GM12878 (cell line): Measurements from ENCODE around the gene SLC52A3. TPM values are rescaled to one million over a fixed set of nuclear protein-coding genes. Genes with fewer than 3 reads are reported as not detected.

Source experiments
- ATAC-seq: fragments of 200-7000 bp; cut with Tn5 transposase; 3 replicates; pipeline ENCODE4 v1.9.1; 2020; ENCODE audit warnings: mild to moderate bottlenecking, moderate library complexity
- BruUV-seq: library from RNA; stranded (reverse); fragments of 400-500 nt; replicated peaks from 2 replicates; lab custom pipeline; 2021; lab: Mats Ljungman, UMichigan
- CTCF ChIA-PET: fragments of 300-600 bp; sonication (Branson Sonifier 250); formaldehyde crosslinking; extraction: SDS; loops from one replicate; lab custom pipeline; 2021; ENCODE audit warnings: inconsistent platforms; lab: Yijun Ruan, JAX
- POLR2A ChIA-PET: fragments of 350-600 bp; formaldehyde crosslinking; extraction: SDS; loops from one replicate; lab custom pipeline; 2021; ENCODE audit warnings: inconsistent platforms; lab: Charles Lee
- RAD21 ChIA-PET: fragments of 300-600 bp; sonication (Branson Sonifier 250); formaldehyde crosslinking; loops from one replicate; lab custom pipeline; 2023; ENCODE audit warnings: antibody characterized with exemption; ENCODE audit not compliant: unreplicated experiment; lab: Charles Lee
- SMC1A ChIA-PET: fragments of 300-600 bp; sonication (Branson Sonifier 250); formaldehyde crosslinking; loops from one replicate; lab custom pipeline; 2023; ENCODE audit not compliant: unreplicated experiment, uncharacterized antibody; lab: Charles Lee
- DNase-seq: peaks from one replicate; pipeline ENCODE4 v3.0.0-alpha.2; 2011; ENCODE audit warnings: low read depth, low spot score
- FAIRE-seq: peaks from 3 replicates; lab custom pipeline; 2011; peaks lifted over from hg19 to GRCh38; lab: Jason Lieb, UNC
- H2AFZ ChIP-seq: 2 replicates; pipeline ENCODE4 v1.6.0; 2011; ENCODE audit warnings: low read depth, low read length, control low read depth; ENCODE audit not compliant: control insufficient read depth
- H3K27ac ChIP-seq: 2 replicates; pipeline ENCODE4 v1.5.1; 2011; ENCODE audit warnings: control low read depth; ENCODE audit not compliant: control insufficient read depth, insufficient read depth
- H3K27me3 ChIP-seq, 2 experiments: replicated peaks in 1 of 2; 2 replicates each; pipeline versions ENCODE4 v1.6.0 to v1.6.1; 2011; ENCODE audit warnings: low read length in 1 of 2; ENCODE audit not compliant: control insufficient read depth in 2 of 2, insufficient read depth in 2 of 2
- H3K36me3 ChIP-seq, 2 experiments: 2 replicates each; pipeline ENCODE4 v1.5.1; 2011; ENCODE audit warnings: low read length in 1 of 2; ENCODE audit not compliant: control insufficient read depth in 2 of 2, insufficient read depth in 2 of 2
- H3K4me1 ChIP-seq: 2 replicates; pipeline ENCODE4 v1.6.1; 2011; ENCODE audit warnings: mild to moderate bottlenecking, low read length, moderate library complexity, mixed read lengths; ENCODE audit not compliant: control insufficient read depth, insufficient read depth
- H3K4me2 ChIP-seq: 2 replicates; pipeline ENCODE4 v1.6.0; 2011; ENCODE audit warnings: control low read depth; ENCODE audit not compliant: control insufficient read depth, insufficient read depth
- H3K4me3 ChIP-seq: fragments of 200-600 bp; sonication (generic); 2 replicates; pipeline ENCODE4 v1.5.1; 2016
- H3K79me2 ChIP-seq: 2 replicates; pipeline ENCODE4 v1.6.0; 2011; ENCODE audit warnings: low read length; ENCODE audit not compliant: control insufficient read depth, insufficient read depth
- H3K9ac ChIP-seq: 2 replicates; pipeline ENCODE4 v1.8.0; 2011; ENCODE audit warnings: low read length, control low read depth, mixed read lengths; ENCODE audit not compliant: control insufficient read depth, insufficient read depth
- H3K9me3 ChIP-seq: replicated peaks from 3 replicates; pipeline ENCODE4 v1.5.1; 2011; ENCODE audit warnings: mild to moderate bottlenecking, low read length; ENCODE audit not compliant: control insufficient read depth, insufficient read depth
- H4K20me1 ChIP-seq: 2 replicates; pipeline ENCODE4 v1.6.0; 2011; ENCODE audit not compliant: control insufficient read depth, insufficient read depth
- BACH1 ChIP-seq: fragments of 450-650 bp; IDR thresholded peaks from 2 replicates; pipeline ENCODE4 v1.6.1; 2017; ENCODE audit warnings: mild to moderate bottlenecking, borderline replicate concordance
- BCL11A ChIP-seq: IDR thresholded peaks from 2 replicates; pipeline ENCODE4 v1.6.1; 2011; ENCODE audit warnings: low read depth, low read length
- CHD4 ChIP-seq: fragments of 200-600 bp; sonication (generic); IDR thresholded peaks from 2 replicates; pipeline ENCODE4 v1.6.1; 2016; ENCODE audit warnings: mild to moderate bottlenecking
- CREB1 ChIP-seq: IDR thresholded peaks from 2 replicates; pipeline ENCODE4 v1.6.1; 2012; ENCODE audit warnings: low read depth, mild to moderate bottlenecking, inconsistent platforms
- MEF2A ChIP-seq: IDR thresholded peaks from 2 replicates; pipeline ENCODE4 v1.6.1; 2011; ENCODE audit warnings: low read depth, mild to moderate bottlenecking, low read length, moderate library complexity; ENCODE audit not compliant: insufficient read depth
- NFIC ChIP-seq: IDR thresholded peaks from 2 replicates; pipeline ENCODE4 v1.6.1; 2012; ENCODE audit warnings: low read depth, mild to moderate bottlenecking, inconsistent platforms, low read length, moderate library complexity
- SMARCA5 ChIP-seq: fragments of 450-650 bp; IDR thresholded peaks from 2 replicates; pipeline ENCODE4 v1.6.1; 2017; ENCODE audit warnings: mild to moderate bottlenecking
- TCF7 ChIP-seq: IDR thresholded peaks from 2 replicates; pipeline ENCODE4 v1.6.1; 2014; ENCODE audit warnings: antibody characterized with exemption, borderline replicate concordance
- WGBS: methylation state at CpG from one replicate; pipeline ENCODE4 v1.1.6; 2016; ENCODE audit warnings: low lambda C conversion rate; ENCODE audit not compliant: insufficient replicate concordance, insufficient coverage; ENCODE audit errors: missing lambda C conversion rate; 5-methylcytosine and 5-hydroxymethylcytosine counted together
- in situ Hi-C: fragments of 300-500 bp; cut with MboI; formaldehyde crosslinking; loops from 9 replicates; pipeline ENCODE4 v1.14.3; 2018; ENCODE audit warnings: mixed read lengths
- intact Hi-C: fragments of 100-400 bp; cut with micrococcal nuclease; formaldehyde crosslinking; loops from one replicate; pipeline ENCODE4 v1.14.2; 2022; ENCODE audit not compliant: unreplicated experiment
- polyA plus RNA-seq, 11 experiments: library from polyadenylated mRNA; depleted of rRNA in 4 of 11; unstranded in 6 of 11; stranded (reverse) in 5 of 11; fragments of >200 nt; fragmentation: Nextera tagmentation in 4 of 11; fragmentation: Illumina TruSeq in 1 of 11; extraction: Ambion mirVana in 4 of 11; extraction: Trizol in 1 of 11; gene quantifications; 1 replicate in 1 of 11; 2 replicates in 10 of 11; pipeline versions ENCODE4 v1.2.1 to v1.2.3, GENCODE V29; 2011 to 2016; ENCODE audit warnings: inconsistent platforms in 2 of 11, missing spikeins in 2 of 11, low read depth in 1 of 11
- total RNA-seq, 4 experiments: library from RNA; depleted of rRNA in 3 of 4; stranded (reverse); fragments of >200 nt in 3 of 4; fragmentation: Illumina TruSeq in 1 of 4; extraction: Trizol in 1 of 4; gene quantifications; 2 replicates each; pipeline versions ENCODE4 v1.2.1 to v1.2.3, GENCODE V29; 2013 to 2021
- TF ChIP-seq, protein P1 (sequence below): fragments of 450-650 bp; IDR thresholded peaks from 2 replicates; pipeline ENCODE4 v1.6.1; 2018; ENCODE audit warnings: borderline replicate concordance, mild to moderate bottlenecking; ENCODE audit not compliant: partially characterized antibody
- TF ChIP-seq, protein P2 (sequence below): fragments of 450-650 bp; IDR thresholded peaks from 2 replicates; pipeline ENCODE4 v1.6.1; 2017; ENCODE audit warnings: antibody characterized with exemption, mild to moderate bottlenecking, moderate library complexity

Gene SLC52A3
- total and polyA plus RNA-seq, 10 of the 15 experiments (the other 5 are each of a cell fraction or from before 2014, with no cell fraction given): not detected

DNA sequence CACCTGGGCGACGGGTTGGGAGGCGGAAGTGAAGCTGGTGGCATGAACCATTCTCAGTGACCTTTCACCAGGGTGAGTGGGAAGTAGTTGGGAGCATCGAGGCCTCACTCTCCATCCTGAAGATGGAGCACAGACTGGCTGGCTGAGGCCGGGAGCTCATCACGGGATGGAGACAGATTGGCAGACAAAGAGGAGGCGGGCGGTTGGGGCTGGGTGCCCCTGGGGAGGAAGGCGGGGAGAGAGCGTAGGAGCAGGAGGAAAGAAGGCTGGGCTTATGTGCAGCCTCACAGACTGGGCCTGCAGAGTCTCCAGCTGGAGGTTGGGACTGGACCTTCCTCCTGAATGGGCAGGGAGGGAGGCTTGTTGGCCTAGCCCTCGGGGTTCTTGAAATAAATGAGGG is 48.5 kb downstream of the SLC52A3 start:
- Histone ChIP-seq H3K9me3 (no peaks in the 10 kb centered on the region), H3K79me2 (no peaks in the 10 kb centered on the region), H3K27ac (no peak overlapping the region), H3K36me3 (no peaks in the 10 kb centered on the region)
- DNase-seq: no peak
- in situ Hi-C loops: no loop called here
- ATAC-seq: no peak
- no peak for TF ChIP-seq TCF7
- TF ChIP-seq, protein P1, sequence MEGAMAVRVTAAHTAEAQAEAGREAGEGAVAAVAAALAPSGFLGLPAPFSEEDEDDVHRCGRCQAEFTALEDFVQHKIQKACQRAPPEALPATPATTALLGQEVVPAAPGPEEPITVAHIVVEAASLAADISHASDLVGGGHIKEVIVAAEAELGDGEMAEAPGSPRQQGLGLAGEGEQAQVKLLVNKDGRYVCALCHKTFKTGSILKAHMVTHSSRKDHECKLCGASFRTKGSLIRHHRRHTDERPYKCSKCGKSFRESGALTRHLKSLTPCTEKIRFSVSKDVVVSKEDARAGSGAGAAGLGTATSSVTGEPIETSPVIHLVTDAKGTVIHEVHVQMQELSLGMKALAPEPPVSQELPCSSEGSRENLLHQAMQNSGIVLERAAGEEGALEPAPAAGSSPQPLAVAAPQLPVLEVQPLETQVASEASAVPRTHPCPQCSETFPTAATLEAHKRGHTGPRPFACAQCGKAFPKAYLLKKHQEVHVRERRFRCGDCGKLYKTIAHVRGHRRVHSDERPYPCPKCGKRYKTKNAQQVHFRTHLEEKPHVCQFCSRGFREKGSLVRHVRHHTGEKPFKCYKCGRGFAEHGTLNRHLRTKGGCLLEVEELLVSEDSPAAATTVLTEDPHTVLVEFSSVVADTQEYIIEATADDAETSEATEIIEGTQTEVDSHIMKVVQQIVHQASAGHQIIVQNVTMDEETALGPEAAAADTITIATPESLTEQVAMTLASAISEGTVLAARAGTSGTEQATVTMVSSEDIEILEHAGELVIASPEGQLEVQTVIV: no peak
- TF ChIP-seq, all 136 proteins: peak for 0
- no peak for FAIRE-seq
- H4K20me1 ChIP-seq: no peaks in the 10 kb centered on the region
- SMC1A ChIA-PET: no interaction called here
- H3K9ac ChIP-seq: no peak overlapping the region
- no peak overlapping the region for H2AFZ ChIP-seq
- BruUV-seq: no TSS peak
- CTCF ChIA-PET: no interaction called here
- WGBS: 20% methylated on average over 11 of the region's 11 CpGs
- RAD21 ChIA-PET: no interaction called here
- no peaks in the 10 kb centered on the region; a peak in 2 of 4 replicates for H3K27me3 ChIP-seq
- no peaks in the 10 kb centered on the region for H3K4me1 ChIP-seq
- H3K4me3 ChIP-seq: no peak overlapping the region
- POLR2A ChIA-PET: no interaction called here
- intact Hi-C loops: no loop called here
- H3K4me2 ChIP-seq: no peak overlapping the region

DNA sequence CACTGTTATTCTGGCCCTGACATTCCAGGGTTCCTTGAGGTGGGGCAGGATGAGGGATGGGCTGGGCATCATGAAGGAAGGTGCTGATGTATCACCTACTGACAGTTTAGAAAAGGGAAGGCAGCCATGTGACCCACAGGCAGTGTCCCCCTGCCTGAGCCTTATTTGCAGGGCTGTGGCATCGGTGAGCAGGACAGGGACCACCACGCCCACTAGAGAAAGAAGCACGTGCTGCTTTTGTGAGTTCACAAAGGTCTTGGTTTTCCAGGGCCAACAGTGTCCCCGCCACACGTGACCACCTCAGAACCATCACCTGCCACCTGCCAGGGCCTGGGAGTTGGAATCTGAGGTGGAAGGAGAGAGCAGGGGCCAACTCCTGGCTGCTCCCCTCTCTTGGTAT is 49.2 kb downstream of the SLC52A3 start:
- RAD21 ChIA-PET: no interaction called here

More for the DNA sequence above, 49.2 kb downstream of the SLC52A3 start:
- ChIA-PET POLR2A (interaction anchor here (1.3 kb wide), 1 partner anchor 70 kb away, joined by 3 read pairs; no protein-coding TSS in a partner anchor), SMC1A (no interaction called here), CTCF (no interaction called here)
- H3K9ac ChIP-seq: no peak overlapping the region
- H3K79me2 ChIP-seq: no peaks in the 10 kb centered on the region
- intact Hi-C loops (no loop called here), in situ Hi-C loops (no loop called here)
- H3K27ac ChIP-seq: no peak overlapping the region
- FAIRE-seq (no peak), DNase-seq (no peak), ATAC-seq (no peak)
- H3K4me2 ChIP-seq: no peak overlapping the region
- no peak overlapping the region for H2AFZ ChIP-seq
- no peaks in the 10 kb centered on the region for H3K9me3 ChIP-seq
- H3K4me1 ChIP-seq: no peaks in the 10 kb centered on the region
- H4K20me1 ChIP-seq: no peaks in the 10 kb centered on the region
- WGBS: 5% methylated on average over 5 of the region's 5 CpGs
- H3K36me3 ChIP-seq: no peaks in the 10 kb centered on the region
- H3K27me3 ChIP-seq: no peaks in the 10 kb centered on the region; a peak in 2 of 4 replicates
- BruUV-seq: no TSS peak
- no peak overlapping the region for H3K4me3 ChIP-seq
- no peak for TF ChIP-seq CHD4
- TF ChIP-seq MEF2A: no peak
- no peak for TF ChIP-seq SMARCA5
- no peak for TF ChIP-seq CREB1
- TF ChIP-seq, protein P2, sequence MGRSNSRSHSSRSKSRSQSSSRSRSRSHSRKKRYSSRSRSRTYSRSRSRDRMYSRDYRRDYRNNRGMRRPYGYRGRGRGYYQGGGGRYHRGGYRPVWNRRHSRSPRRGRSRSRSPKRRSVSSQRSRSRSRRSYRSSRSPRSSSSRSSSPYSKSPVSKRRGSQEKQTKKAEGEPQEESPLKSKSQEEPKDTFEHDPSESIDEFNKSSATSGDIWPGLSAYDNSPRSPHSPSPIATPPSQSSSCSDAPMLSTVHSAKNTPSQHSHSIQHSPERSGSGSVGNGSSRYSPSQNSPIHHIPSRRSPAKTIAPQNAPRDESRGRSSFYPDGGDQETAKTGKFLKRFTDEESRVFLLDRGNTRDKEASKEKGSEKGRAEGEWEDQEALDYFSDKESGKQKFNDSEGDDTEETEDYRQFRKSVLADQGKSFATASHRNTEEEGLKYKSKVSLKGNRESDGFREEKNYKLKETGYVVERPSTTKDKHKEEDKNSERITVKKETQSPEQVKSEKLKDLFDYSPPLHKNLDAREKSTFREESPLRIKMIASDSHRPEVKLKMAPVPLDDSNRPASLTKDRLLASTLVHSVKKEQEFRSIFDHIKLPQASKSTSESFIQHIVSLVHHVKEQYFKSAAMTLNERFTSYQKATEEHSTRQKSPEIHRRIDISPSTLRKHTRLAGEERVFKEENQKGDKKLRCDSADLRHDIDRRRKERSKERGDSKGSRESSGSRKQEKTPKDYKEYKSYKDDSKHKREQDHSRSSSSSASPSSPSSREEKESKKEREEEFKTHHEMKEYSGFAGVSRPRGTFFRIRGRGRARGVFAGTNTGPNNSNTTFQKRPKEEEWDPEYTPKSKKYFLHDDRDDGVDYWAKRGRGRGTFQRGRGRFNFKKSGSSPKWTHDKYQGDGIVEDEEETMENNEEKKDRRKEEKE: no peak
- no peak for TF ChIP-seq BCL11A
- no peak for TF ChIP-seq NFIC
- TF ChIP-seq BACH1: no peak
